G401.6 (cell line): Measurements from ENCODE around the gene VPS51.
"Not testable (repeated sequence)": the region's sequence is repeated elsewhere in the genome, so short reads cannot be mapped to it uniquely, and the experiment has no call there.

Experiments used
- FAIRE-seq: peaks from 2 replicates; lab custom pipeline; 2012; peaks lifted over from hg19 to GRCh38; lab: Jason Lieb, UNC

VPS51 gene

GRCh38 chr11:65107751-65108468, 11.9 kb downstream of the VPS51 start:
- no peak for FAIRE-seq

DNA sequence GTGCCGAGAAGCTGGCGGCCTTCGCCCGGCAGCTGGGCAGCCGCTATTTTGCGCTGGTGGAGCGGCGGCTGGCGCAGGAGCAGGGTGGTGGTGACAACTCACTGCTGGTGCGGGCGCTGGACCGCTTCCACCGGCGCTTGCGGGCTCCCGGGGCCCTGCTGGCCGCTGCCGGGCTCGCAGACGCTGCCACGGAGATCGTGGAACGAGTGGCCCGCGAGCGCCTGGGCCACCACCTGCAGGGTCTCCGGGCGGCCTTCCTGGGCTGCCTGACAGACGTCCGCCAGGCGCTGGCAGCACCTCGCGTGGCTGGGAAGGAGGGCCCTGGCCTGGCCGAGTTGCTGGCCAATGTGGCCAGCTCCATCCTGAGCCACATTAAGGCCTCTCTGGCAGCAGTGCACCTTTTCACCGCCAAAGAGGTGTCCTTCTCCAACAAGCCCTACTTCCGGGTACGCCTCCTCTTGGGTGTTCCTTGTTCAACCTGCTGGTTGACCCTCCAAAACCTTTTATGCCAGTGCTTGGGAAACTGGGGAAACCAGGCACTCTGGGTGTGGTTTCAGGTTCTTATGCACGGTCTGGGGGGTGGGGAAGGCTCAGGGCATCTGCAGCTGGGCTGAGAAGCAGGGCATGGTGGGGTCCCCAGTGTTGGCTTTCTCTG, 12.6 kb downstream of the VPS51 start:
- no peak for FAIRE-seq

- FAIRE-seq = no peak
Observed at GRCh38 chr11:65109231-65110198, 13.5 kb downstream of the VPS51 start.

DNA sequence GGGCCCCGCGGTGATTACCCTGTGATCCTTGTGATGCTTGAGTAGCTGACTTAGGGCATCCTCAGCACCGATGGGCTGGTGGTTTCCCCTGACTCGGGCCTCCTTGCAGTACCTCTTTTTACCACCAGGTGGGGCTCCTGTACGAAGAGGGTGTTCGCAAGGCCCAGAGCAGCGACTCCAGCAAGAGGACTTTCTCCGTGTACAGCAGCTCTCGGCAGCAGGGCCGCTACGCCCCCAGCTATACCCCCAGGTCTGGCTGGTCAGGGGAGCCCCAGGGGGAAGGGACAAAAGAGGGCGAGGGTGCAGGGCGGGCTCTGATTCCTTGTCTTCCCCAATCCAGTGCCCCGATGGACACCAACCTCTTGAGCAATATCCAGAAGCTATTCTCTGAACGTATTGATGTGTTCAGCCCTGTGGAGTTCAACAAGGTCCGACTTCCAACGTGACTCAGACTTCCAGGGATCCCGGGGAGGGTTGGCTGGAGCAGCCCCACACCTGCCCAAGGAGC, 14.4 kb downstream of the VPS51 start:
- peak; percentile 84 for FAIRE-seq

- FAIRE-seq = no peak
Observed at GRCh38 chr11:65111159-65111743, 15.2 kb downstream of the VPS51 start.

DNA sequence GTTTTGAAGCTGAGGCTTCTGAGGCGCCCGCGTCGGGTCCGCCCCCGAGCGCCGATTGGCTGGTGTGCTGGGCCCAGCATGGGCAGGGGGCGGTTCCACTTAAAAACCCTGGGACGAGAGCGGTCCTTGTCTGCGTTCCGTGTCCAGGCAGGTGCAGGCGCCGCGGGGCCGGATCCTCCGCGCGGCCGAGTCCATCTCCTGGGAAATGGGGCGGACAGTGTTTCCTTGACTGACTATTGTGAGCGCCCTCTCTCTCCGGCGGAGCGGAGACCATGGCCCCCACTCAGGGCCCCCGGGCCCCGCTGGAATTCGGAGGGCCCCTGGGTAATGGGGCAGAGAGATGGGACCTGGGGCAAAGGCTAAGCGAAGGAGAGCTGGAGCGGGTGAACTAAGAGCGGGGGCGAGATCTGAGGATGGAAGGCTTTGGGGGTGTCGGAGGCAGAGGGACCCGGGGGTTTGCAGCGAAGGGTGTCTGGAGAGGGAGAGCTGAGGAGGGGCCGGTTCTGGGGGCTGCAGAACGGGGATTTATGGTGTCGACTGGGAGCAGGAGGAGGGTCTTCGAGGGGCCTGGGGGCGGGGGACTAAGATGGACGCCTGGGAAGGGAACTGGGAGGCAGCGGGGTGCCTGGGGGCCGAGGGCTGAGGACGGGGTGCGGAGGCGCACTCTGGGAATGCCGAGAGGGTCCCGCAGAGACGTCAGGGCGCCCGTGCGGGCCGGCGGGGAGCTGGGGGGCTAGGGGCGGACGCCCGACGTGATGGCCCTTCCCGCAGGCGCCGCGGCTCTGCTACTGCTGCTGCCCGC, 15.9 kb downstream of the VPS51 start, which contains the start of gene TM7SF2:
Gene TM7SF2 (plus strand): TSS at position 129 of the 802 bp plus-strand sequence. CDS start 144 bp downstream, at position 273.
- FAIRE-seq = peak; percentile 95

DNA sequence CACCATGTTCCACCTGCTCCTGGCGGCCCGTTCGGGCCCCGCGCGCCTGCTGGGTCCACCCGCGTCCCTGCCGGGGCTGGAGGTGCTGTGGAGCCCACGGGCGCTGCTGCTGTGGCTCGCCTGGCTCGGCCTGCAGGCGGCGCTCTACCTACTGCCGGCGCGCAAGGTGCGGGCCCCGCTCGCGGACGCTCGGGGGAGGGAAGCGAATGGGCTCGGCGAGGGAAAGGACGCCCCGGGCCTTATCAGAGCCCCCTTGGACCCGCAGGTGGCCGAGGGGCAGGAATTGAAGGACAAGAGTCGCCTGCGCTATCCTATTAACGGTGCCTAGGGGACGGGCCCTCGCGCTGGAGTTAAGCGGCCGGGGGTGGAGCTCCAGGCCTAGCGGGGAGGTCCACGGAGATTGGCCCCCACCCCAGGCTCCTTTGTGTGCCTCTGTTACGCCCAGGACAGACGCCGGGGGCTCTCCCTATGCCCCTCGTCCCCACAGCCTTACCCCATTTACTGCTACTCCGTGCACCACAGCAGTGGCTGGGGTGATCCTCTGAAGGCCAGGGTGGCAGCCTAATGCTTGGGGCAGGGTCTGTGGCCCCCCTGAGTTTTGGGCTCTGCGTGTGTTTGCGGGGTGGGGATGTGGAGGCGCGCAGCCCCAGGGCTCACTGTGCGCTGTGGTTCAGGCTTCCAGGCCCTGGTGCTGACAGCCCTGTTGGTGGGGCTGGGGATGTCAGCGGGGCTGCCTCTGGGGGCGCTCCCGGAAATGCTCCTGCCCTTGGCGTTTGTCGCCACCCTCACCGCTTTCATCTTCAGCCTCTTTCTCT, 16.7 kb downstream of the VPS51 start:
- FAIRE-seq = no peak

DNA sequence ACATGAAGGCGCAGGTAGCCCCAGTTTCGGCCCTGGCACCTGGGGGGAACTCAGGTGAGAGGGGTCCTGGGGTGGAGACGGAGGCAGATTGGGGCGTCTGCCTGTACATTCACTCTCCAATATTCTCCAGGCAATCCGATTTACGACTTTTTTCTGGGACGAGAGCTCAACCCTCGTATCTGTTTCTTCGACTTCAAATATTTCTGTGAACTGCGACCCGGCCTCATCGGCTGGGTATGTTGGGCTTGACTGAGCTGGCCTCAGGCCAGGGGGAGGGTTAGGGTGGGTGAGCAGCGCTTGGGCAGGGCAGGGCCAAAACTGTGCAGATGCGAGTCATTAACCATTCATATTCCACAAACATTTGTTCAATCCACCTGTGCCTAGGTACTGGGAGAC, 17.3 kb downstream of the VPS51 start:
- no peak for FAIRE-seq

GRCh38 chr11:65113839-65114238, 17.8 kb downstream of the VPS51 start:
- FAIRE-seq = no peak

- FAIRE-seq = no peak
Observed at GRCh38 chr11:65114538-65115171, 18.6 kb downstream of the VPS51 start.

GRCh38 chr11:65115361-65116082, 19.5 kb downstream of the VPS51 start:
- FAIRE-seq = no peak

GRCh38 chr11:65116370-65117205, 20.6 kb downstream of the VPS51 start:
- no peak for FAIRE-seq

- peak; percentile 99 for FAIRE-seq
Observed at GRCh38 chr11:65117206-65118096, 21.4 kb downstream of the VPS51 start, which contains the start of gene ZNHIT2. Gene ZNHIT2 (minus strand): TSS chr11:65117701. CDS start chr11:65117653, 48 bp downstream.

DNA sequence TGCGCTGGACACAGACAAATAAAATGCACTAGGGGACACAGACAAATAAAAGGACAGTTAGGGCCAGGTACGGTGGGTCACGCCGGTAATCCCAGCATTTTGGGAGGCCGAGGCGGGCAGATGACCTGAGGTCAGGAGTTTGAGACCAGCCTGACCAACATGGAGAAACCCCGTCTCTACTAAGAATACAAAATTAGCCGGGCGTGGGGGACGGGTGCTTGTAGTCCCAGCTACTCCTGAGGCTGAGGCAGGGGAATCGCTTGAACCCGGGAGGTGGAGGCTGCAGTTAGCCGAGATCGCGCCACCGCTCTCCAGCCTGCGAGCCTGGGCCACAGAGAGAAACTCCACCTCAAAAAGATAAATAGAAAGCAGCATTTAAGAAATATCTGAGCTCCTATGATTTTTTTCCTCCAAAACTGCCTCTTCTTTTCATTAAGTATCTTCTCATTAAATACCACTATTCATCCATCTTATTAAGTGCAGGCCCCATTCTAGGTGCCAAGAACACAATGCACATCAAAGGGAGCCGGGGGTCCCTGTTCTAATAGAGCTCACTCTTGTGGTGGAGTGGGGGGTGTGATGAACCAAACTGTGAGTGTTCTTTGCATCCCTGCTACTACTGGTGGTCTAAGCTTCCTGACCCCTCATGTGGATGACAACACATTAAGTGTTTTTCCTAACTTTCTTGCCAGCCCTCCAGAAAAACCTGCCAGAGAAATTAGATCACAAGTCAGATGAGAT, 22.3 kb downstream of the VPS51 start:
- FAIRE-seq = no peak

- not testable (repeated sequence) for FAIRE-seq
Observed at GRCh38 chr11:65118891-65119669, 23.1 kb downstream of the VPS51 start.

GRCh38 chr11:65119670-65119995, 23.6 kb downstream of the VPS51 start:
- no peak for FAIRE-seq
